Astrocyte (in vitro differentiated cells and primary cell): ENCODE measurements around the gene PLA2G2F.

Experiments used
- EZH2 ChIP-seq: IDR thresholded peaks from 2 replicates; pipeline ENCODE4 v1.6.1; 2012; ENCODE audit warnings: mild to moderate bottlenecking, low read length, inconsistent platforms; ENCODE audit not compliant: insufficient read depth
- TF ChIP-seq, protein P1 (sequence below): IDR thresholded peaks from 2 replicates; pipeline ENCODE4 v1.5.1; 2011; ENCODE audit warnings: low read depth, mild to moderate bottlenecking, inconsistent platforms, low read length, moderate library complexity; ENCODE audit not compliant: insufficient read depth

DNA sequence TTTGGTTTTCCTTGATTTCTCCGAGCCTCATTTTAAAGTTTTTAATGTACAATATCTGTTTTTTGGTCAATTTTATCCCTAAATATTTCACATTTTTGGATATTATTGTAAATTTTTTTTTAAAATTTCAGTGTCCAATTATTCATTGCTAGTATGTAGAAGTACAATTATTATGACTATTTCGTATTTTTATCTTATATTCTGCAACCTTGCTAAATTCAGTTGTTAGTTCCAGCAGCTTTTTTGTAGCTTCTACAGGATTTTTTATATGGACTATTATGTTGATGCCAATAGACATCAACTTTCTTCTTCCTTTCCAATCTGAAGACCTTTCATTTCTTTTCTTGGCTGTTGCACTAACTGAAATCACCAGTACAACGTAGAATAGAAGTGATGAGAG lies 4.1 kb upstream of the PLA2G2F start:
- TF ChIP-seq EZH2, result no peak
- TF ChIP-seq, protein P1, sequence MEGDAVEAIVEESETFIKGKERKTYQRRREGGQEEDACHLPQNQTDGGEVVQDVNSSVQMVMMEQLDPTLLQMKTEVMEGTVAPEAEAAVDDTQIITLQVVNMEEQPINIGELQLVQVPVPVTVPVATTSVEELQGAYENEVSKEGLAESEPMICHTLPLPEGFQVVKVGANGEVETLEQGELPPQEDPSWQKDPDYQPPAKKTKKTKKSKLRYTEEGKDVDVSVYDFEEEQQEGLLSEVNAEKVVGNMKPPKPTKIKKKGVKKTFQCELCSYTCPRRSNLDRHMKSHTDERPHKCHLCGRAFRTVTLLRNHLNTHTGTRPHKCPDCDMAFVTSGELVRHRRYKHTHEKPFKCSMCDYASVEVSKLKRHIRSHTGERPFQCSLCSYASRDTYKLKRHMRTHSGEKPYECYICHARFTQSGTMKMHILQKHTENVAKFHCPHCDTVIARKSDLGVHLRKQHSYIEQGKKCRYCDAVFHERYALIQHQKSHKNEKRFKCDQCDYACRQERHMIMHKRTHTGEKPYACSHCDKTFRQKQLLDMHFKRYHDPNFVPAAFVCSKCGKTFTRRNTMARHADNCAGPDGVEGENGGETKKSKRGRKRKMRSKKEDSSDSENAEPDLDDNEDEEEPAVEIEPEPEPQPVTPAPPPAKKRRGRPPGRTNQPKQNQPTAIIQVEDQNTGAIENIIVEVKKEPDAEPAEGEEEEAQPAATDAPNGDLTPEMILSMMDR, result no peak
